Measurements from ENCODE around the gene ST3GAL3.

The ST3GAL3 gene

GRCh38 chr1:43766818-43767525, 59.6 kb downstream of the ST3GAL3 start:
- no peak overlapping the region for H2BK120ac ChIP-seq (ENCODE audit: low read depth, low read length)
- no peak overlapping the region for H2AK5ac ChIP-seq (ENCODE audit: low read length, severe bottlenecking)
- H2BK12ac ChIP-seq (ENCODE audit: low read length in 2 of 2), result no peak overlapping the region
- WGBS, result 71% methylated on average over 5 of the region's 5 CpGs
- H3K27me3 ChIP-seq (ENCODE audit: control insufficient read depth in 1 of 2, insufficient read depth in 1 of 2, low read length in 2 of 2), result no peaks in the 10 kb centered on the region
- no peak overlapping the region for H3K14ac ChIP-seq (ENCODE audit: low read length in 2 of 2)
- H3K9ac ChIP-seq (ENCODE audit: low read length), result no peak overlapping the region
- H3K9me3 ChIP-seq (ENCODE audit: control insufficient read depth, low read length), result no peaks in the 10 kb centered on the region
- no peak overlapping the region for H4K8ac ChIP-seq (ENCODE audit: low read length)
- no peak overlapping the region for H4K91ac ChIP-seq (ENCODE audit: low read length)
- no peak overlapping the region for H3K4me3 ChIP-seq (ENCODE audit: insufficient read depth in 1 of 2, low read depth in 1 of 2, low read length in 2 of 2)
- peaks cover 1% of the 10 kb centered on the region for H3K4me1 ChIP-seq (ENCODE audit: control insufficient read depth, insufficient read depth, low read depth, low read length)
- no peak overlapping the region for H2BK5ac ChIP-seq (ENCODE audit: low read depth, low read length, poor library complexity, severe bottlenecking)
- H3K36me3 ChIP-seq (ENCODE audit: control insufficient read depth in 1 of 2, insufficient read depth in 2 of 2, low read depth in 1 of 2, low read length in 2 of 2), result peaks cover 0 to 2% of the 10 kb centered on the region in 2 experiments
- H2BK15ac ChIP-seq (ENCODE audit: low read depth, poor library complexity, severe bottlenecking), result no peak overlapping the region
- H3K79me1 ChIP-seq (replicated peaks; ENCODE audit: low read length, poor library complexity, severe bottlenecking), result peaks cover 30% of the 10 kb centered on the region
- no peak overlapping the region for H3K4ac ChIP-seq (ENCODE audit: low read depth in 1 of 2, low read length in 2 of 2)
- no peak overlapping the region for H3K4me2 ChIP-seq (ENCODE audit: low read length, poor library complexity, severe bottlenecking)
- H3K27ac ChIP-seq (ENCODE audit: low read length, poor library complexity, severe bottlenecking), result no peak overlapping the region
- no peak overlapping the region for H3K18ac ChIP-seq (ENCODE audit: low read depth in 1 of 2, low read length in 2 of 2)
- H2AFZ ChIP-seq (ENCODE audit: low read depth, low read length), result no peak overlapping the region
- no peak overlapping the region for H3K23ac ChIP-seq (ENCODE audit: low read length in 2 of 2)
- no peak for DNase-seq

GRCh38 chr1:43768168-43768567, 60.8 kb downstream of the ST3GAL3 start:
- Histone ChIP-seq H4K91ac (ENCODE audit: low read length) (no peak overlapping the region), H2BK15ac (ENCODE audit: low read depth, poor library complexity, severe bottlenecking) (no peak overlapping the region), H3K23ac (ENCODE audit: low read length in 2 of 2) (no peak overlapping the region), H3K79me1 (replicated peaks; ENCODE audit: low read length, poor library complexity, severe bottlenecking) (peaks cover 25% of the 10 kb centered on the region), H3K4me2 (ENCODE audit: low read length, poor library complexity, severe bottlenecking) (no peak overlapping the region), H4K8ac (ENCODE audit: low read length) (no peak overlapping the region), H2AFZ (ENCODE audit: low read depth, low read length) (no peak overlapping the region), H3K27me3 (ENCODE audit: control insufficient read depth in 1 of 2, insufficient read depth in 1 of 2, low read length in 2 of 2) (no peaks in the 10 kb centered on the region), H3K4me1 (ENCODE audit: control insufficient read depth, insufficient read depth, low read depth, low read length) (peaks cover 1% of the 10 kb centered on the region), H3K9ac (ENCODE audit: low read length) (no peak overlapping the region), H2BK12ac (ENCODE audit: low read length in 2 of 2) (no peak overlapping the region), H3K4me3 (ENCODE audit: insufficient read depth in 1 of 2, low read depth in 1 of 2, low read length in 2 of 2) (no peak overlapping the region), H2AK5ac (ENCODE audit: low read length, severe bottlenecking) (no peak overlapping the region), H2BK5ac (ENCODE audit: low read depth, low read length, poor library complexity, severe bottlenecking) (no peak overlapping the region), H3K18ac (ENCODE audit: low read depth in 1 of 2, low read length in 2 of 2) (no peak overlapping the region), H3K27ac (ENCODE audit: low read length, poor library complexity, severe bottlenecking) (no peak overlapping the region), H3K36me3 (ENCODE audit: control insufficient read depth in 1 of 2, insufficient read depth in 2 of 2, low read depth in 1 of 2, low read length in 2 of 2) (peaks cover 0 to 2% of the 10 kb centered on the region in 2 experiments), H3K9me3 (ENCODE audit: control insufficient read depth, low read length) (no peaks in the 10 kb centered on the region), H2BK120ac (ENCODE audit: low read depth, low read length) (no peak overlapping the region), H3K14ac (ENCODE audit: low read length in 2 of 2) (no peak overlapping the region), H3K4ac (ENCODE audit: low read depth in 1 of 2, low read length in 2 of 2) (no peak overlapping the region)
- no peak for DNase-seq

- H4K91ac ChIP-seq (ENCODE audit: low read length), result no peak overlapping the region
- peaks cover 0 to 2% of the 10 kb centered on the region in 2 experiments for H3K36me3 ChIP-seq (ENCODE audit: control insufficient read depth in 1 of 2, insufficient read depth in 2 of 2, low read depth in 1 of 2, low read length in 2 of 2)
- no peak overlapping the region for H3K9ac ChIP-seq (ENCODE audit: low read length)
- H2AFZ ChIP-seq (ENCODE audit: low read depth, low read length), result no peak overlapping the region
- no peak overlapping the region for H3K4me2 ChIP-seq (ENCODE audit: low read length, poor library complexity, severe bottlenecking)
- H3K27me3 ChIP-seq (ENCODE audit: control insufficient read depth in 1 of 2, insufficient read depth in 1 of 2, low read length in 2 of 2), result no peaks in the 10 kb centered on the region
- H3K4me3 ChIP-seq (ENCODE audit: insufficient read depth in 1 of 2, low read depth in 1 of 2, low read length in 2 of 2), result no peak overlapping the region
- no peak overlapping the region for H2BK120ac ChIP-seq (ENCODE audit: low read depth, low read length)
- no peak overlapping the region for H3K27ac ChIP-seq (ENCODE audit: low read length, poor library complexity, severe bottlenecking)
- no peak overlapping the region for H2AK5ac ChIP-seq (ENCODE audit: low read length, severe bottlenecking)
- no peak overlapping the region for H2BK5ac ChIP-seq (ENCODE audit: low read depth, low read length, poor library complexity, severe bottlenecking)
- no peak overlapping the region for H2BK12ac ChIP-seq (ENCODE audit: low read length in 2 of 2)
- no peak overlapping the region for H3K14ac ChIP-seq (ENCODE audit: low read length in 2 of 2)
- peaks cover 4% of the 10 kb centered on the region for H3K4me1 ChIP-seq (ENCODE audit: control insufficient read depth, insufficient read depth, low read depth, low read length)
- H3K9me3 ChIP-seq (ENCODE audit: control insufficient read depth, low read length), result no peaks in the 10 kb centered on the region
- H3K18ac ChIP-seq (ENCODE audit: low read depth in 1 of 2, low read length in 2 of 2), result no peak overlapping the region
- H4K8ac ChIP-seq (ENCODE audit: low read length), result no peak overlapping the region
- H3K23ac ChIP-seq (ENCODE audit: low read length in 2 of 2), result no peak overlapping the region
- no peak overlapping the region for H2BK15ac ChIP-seq (ENCODE audit: low read depth, poor library complexity, severe bottlenecking)
- H3K79me1 ChIP-seq (replicated peaks; ENCODE audit: low read length, poor library complexity, severe bottlenecking), result peaks cover 22% of the 10 kb centered on the region
- DNase-seq, result no peak
- WGBS, result 86% methylated on average over 1 of the region's 4 CpGs
- no peak overlapping the region for H3K4ac ChIP-seq (ENCODE audit: low read depth in 1 of 2, low read length in 2 of 2)
These were observed 62.1 kb downstream of the ST3GAL3 start for GRCh38 chr1:43769350-43769908.

GRCh38 chr1:43770111-43770510, 62.8 kb downstream of the ST3GAL3 start:
- H3K4me1 ChIP-seq (ENCODE audit: control insufficient read depth, insufficient read depth, low read depth, low read length), result peaks cover 2% of the 10 kb centered on the region
- H2BK5ac ChIP-seq (ENCODE audit: low read depth, low read length, poor library complexity, severe bottlenecking), result no peak overlapping the region
- DNase-seq, result no peak
- H3K9ac ChIP-seq (ENCODE audit: low read length), result no peak overlapping the region
- no peak overlapping the region for H2BK12ac ChIP-seq (ENCODE audit: low read length in 2 of 2)
- no peak overlapping the region for H3K23ac ChIP-seq (ENCODE audit: low read length in 2 of 2)
- H4K8ac ChIP-seq (ENCODE audit: low read length), result no peak overlapping the region
- H3K4me3 ChIP-seq (ENCODE audit: insufficient read depth in 1 of 2, low read depth in 1 of 2, low read length in 2 of 2), result no peak overlapping the region
- H2BK15ac ChIP-seq (ENCODE audit: low read depth, poor library complexity, severe bottlenecking), result no peak overlapping the region
- H2AK5ac ChIP-seq (ENCODE audit: low read length, severe bottlenecking), result no peak overlapping the region
- no peaks in the 10 kb centered on the region for H3K9me3 ChIP-seq (ENCODE audit: control insufficient read depth, low read length)
- no CpG with 5 or more reads among the region's 2 CpGs for WGBS
- H3K36me3 ChIP-seq (ENCODE audit: control insufficient read depth in 1 of 2, insufficient read depth in 2 of 2, low read depth in 1 of 2, low read length in 2 of 2), result peaks cover 0 to 2% of the 10 kb centered on the region in 2 experiments
- H3K4ac ChIP-seq (ENCODE audit: low read depth in 1 of 2, low read length in 2 of 2), result no peak overlapping the region
- H4K91ac ChIP-seq (ENCODE audit: low read length), result no peak overlapping the region
- H3K27ac ChIP-seq (ENCODE audit: low read length, poor library complexity, severe bottlenecking), result no peak overlapping the region
- H3K4me2 ChIP-seq (ENCODE audit: low read length, poor library complexity, severe bottlenecking), result no peak overlapping the region
- H2BK120ac ChIP-seq (ENCODE audit: low read depth, low read length), result no peak overlapping the region
- no peak overlapping the region for H3K18ac ChIP-seq (ENCODE audit: low read depth in 1 of 2, low read length in 2 of 2)
- H2AFZ ChIP-seq (ENCODE audit: low read depth, low read length), result no peak overlapping the region
- peaks cover 20% of the 10 kb centered on the region for H3K79me1 ChIP-seq (replicated peaks; ENCODE audit: low read length, poor library complexity, severe bottlenecking)
- no peaks in the 10 kb centered on the region for H3K27me3 ChIP-seq (ENCODE audit: control insufficient read depth in 1 of 2, insufficient read depth in 1 of 2, low read length in 2 of 2)
- no peak overlapping the region for H3K14ac ChIP-seq (ENCODE audit: low read length in 2 of 2)

All from mesenchymal stem cell (in vitro differentiated cells and primary cell).